ENCODE measurements around the gene STT3B. TPM values are rescaled to one million over a fixed set of nuclear protein-coding genes. Genes with fewer than 3 reads are reported as not detected.

STT3B gene
- total RNA-seq, 1 donor from 2014 or later: 213 TPM

- Histone ChIP-seq H3K27me3 (no peaks in the 10 kb centered on the region), H3K27ac (no peak overlapping the region), H3F3A (ENCODE audit: low read depth) (no peaks in the 10 kb centered on the region), H3K9ac (no peak overlapping the region), H3K4me1 (no peaks in the 10 kb centered on the region), H3K9me3 (ENCODE audit: low read depth) (peaks cover 9% of the 10 kb centered on the region), H3K4me3 (no peak overlapping the region), H2AFZ (replicated peaks) (no peak overlapping the region), H3K4me2 (no peak overlapping the region), H4K20me1 (ENCODE audit: low read depth) (no peaks in the 10 kb centered on the region), H3K79me2 (ENCODE audit: low read depth) (no peaks in the 10 kb centered on the region), H3K36me3 (no peaks in the 10 kb centered on the region)
- no peak overlapping the region for H3K27ac Mint-ChIP-seq
- H3K27me3 Mint-ChIP-seq (ENCODE audit: insufficient read depth, low read depth): no peaks in the 10 kb centered on the region
- TF ChIP-seq CTCF (IDR thresholded peaks at IDR 0.05) (no peak), EZH2 (IDR thresholded peaks at IDR 0.05) (no peak), EZH2phosphoT487 (IDR thresholded peaks at IDR 0.05) (no peak)
- H3K9me3 Mint-ChIP-seq: peaks cover 42% of the 10 kb centered on the region
- DNase-seq (ENCODE audit: low spot score): no peak
- peaks cover 49% of the 10 kb centered on the region for H3K36me3 Mint-ChIP-seq
- H3K4me1 Mint-ChIP-seq: no peaks in the 10 kb centered on the region
- H3K4me3 Mint-ChIP-seq: no peak overlapping the region
These were observed 112.5 kb downstream of the STT3B start for GRCh38 chr3:31645256-31645655.

GRCh38 chr3:31648286-31648968, 115.7 kb downstream of the STT3B start:
- Histone ChIP-seq H3K4me1 (no peaks in the 10 kb centered on the region), H3K79me2 (ENCODE audit: low read depth) (no peaks in the 10 kb centered on the region), H3K9ac (no peak overlapping the region), H2AFZ (replicated peaks) (no peak overlapping the region), H3F3A (ENCODE audit: low read depth) (no peaks in the 10 kb centered on the region), H3K27ac (no peak overlapping the region), H3K9me3 (ENCODE audit: low read depth) (peaks cover 20% of the 10 kb centered on the region), H3K27me3 (no peaks in the 10 kb centered on the region), H3K4me2 (no peak overlapping the region), H3K36me3 (no peaks in the 10 kb centered on the region), H3K4me3 (no peak overlapping the region), H4K20me1 (ENCODE audit: low read depth) (no peaks in the 10 kb centered on the region)
- H3K27me3 Mint-ChIP-seq (ENCODE audit: insufficient read depth, low read depth): no peaks in the 10 kb centered on the region
- TF ChIP-seq EZH2phosphoT487 (IDR thresholded peaks at IDR 0.05) (no peak), EZH2 (IDR thresholded peaks at IDR 0.05) (no peak), CTCF (IDR thresholded peaks at IDR 0.05) (no peak)
- H3K27ac Mint-ChIP-seq: no peak overlapping the region
- no peak overlapping the region for H3K4me3 Mint-ChIP-seq
- H3K9me3 Mint-ChIP-seq: peaks cover 67% of the 10 kb centered on the region
- H3K36me3 Mint-ChIP-seq: peaks cover 50% of the 10 kb centered on the region
- no peaks in the 10 kb centered on the region for H3K4me1 Mint-ChIP-seq
- no peak for DNase-seq (ENCODE audit: low spot score)

- no peaks in the 10 kb centered on the region for H3K4me1 Mint-ChIP-seq
- Histone ChIP-seq H3K27me3 (no peaks in the 10 kb centered on the region), H3K79me2 (ENCODE audit: low read depth) (no peaks in the 10 kb centered on the region), H3K9ac (no peak overlapping the region), H3K4me3 (no peak overlapping the region), H3K27ac (no peak overlapping the region), H3K36me3 (no peaks in the 10 kb centered on the region), H4K20me1 (ENCODE audit: low read depth) (no peaks in the 10 kb centered on the region), H3K4me2 (no peak overlapping the region), H3K9me3 (ENCODE audit: low read depth) (peaks cover 28% of the 10 kb centered on the region), H2AFZ (replicated peaks) (no peak overlapping the region), H3F3A (ENCODE audit: low read depth) (no peaks in the 10 kb centered on the region), H3K4me1 (no peaks in the 10 kb centered on the region)
- no peak overlapping the region for H3K4me3 Mint-ChIP-seq
- no peak overlapping the region for H3K27ac Mint-ChIP-seq
- no peak for TF ChIP-seq CTCF (IDR thresholded peaks at IDR 0.05)
- TF ChIP-seq EZH2phosphoT487 (IDR thresholded peaks at IDR 0.05): no peak
- no peak for TF ChIP-seq EZH2 (IDR thresholded peaks at IDR 0.05)
- no peak for DNase-seq (ENCODE audit: low spot score)
- H3K9me3 Mint-ChIP-seq: peaks cover 82% of the 10 kb centered on the region
- peaks cover 25% of the 10 kb centered on the region for H3K36me3 Mint-ChIP-seq
- no peaks in the 10 kb centered on the region for H3K27me3 Mint-ChIP-seq (ENCODE audit: insufficient read depth, low read depth)
These were observed 119.6 kb downstream of the STT3B start for GRCh38 chr3:31652296-31652695.
